GM12874 (cell line): ENCODE data around the gene LIFR.

Experiments used
- CTCF ChIP-seq: IDR thresholded peaks from 2 replicates; pipeline ENCODE4 v1.5.1; 2011; ENCODE audit warnings: low read depth, mild to moderate bottlenecking, control low read depth, low read length, moderate library complexity; ENCODE audit not compliant: insufficient read depth

Gene LIFR

GRCh38 chr5:38450627-38451026, 105.8 kb downstream of the LIFR start:
- TF ChIP-seq CTCF, result no peak

- TF ChIP-seq CTCF, result no peak
These were observed 107.7 kb downstream of the LIFR start for GRCh38 chr5:38448568-38449350.

- no peak for TF ChIP-seq CTCF
These were observed 108.7 kb downstream of the LIFR start for GRCh38 chr5:38447786-38448185.

- TF ChIP-seq CTCF, result no peak
These were observed 109.4 kb downstream of the LIFR start for GRCh38 chr5:38447056-38447455.

GRCh38 chr5:38446029-38446522, 110.4 kb downstream of the LIFR start:
- TF ChIP-seq CTCF, result no peak

- no peak for TF ChIP-seq CTCF
These were observed 110.9 kb downstream of the LIFR start for GRCh38 chr5:38445374-38446028.

- TF ChIP-seq CTCF, result no peak
These were observed 113.1 kb downstream of the LIFR start for GRCh38 chr5:38443390-38443789.
